ENCODE measurements around the gene METRN.
"Not testable (repeated sequence)": the region's sequence is repeated elsewhere in the genome, so short reads cannot be mapped to it uniquely, and the experiment has no call there.

Gene METRN

DNA sequence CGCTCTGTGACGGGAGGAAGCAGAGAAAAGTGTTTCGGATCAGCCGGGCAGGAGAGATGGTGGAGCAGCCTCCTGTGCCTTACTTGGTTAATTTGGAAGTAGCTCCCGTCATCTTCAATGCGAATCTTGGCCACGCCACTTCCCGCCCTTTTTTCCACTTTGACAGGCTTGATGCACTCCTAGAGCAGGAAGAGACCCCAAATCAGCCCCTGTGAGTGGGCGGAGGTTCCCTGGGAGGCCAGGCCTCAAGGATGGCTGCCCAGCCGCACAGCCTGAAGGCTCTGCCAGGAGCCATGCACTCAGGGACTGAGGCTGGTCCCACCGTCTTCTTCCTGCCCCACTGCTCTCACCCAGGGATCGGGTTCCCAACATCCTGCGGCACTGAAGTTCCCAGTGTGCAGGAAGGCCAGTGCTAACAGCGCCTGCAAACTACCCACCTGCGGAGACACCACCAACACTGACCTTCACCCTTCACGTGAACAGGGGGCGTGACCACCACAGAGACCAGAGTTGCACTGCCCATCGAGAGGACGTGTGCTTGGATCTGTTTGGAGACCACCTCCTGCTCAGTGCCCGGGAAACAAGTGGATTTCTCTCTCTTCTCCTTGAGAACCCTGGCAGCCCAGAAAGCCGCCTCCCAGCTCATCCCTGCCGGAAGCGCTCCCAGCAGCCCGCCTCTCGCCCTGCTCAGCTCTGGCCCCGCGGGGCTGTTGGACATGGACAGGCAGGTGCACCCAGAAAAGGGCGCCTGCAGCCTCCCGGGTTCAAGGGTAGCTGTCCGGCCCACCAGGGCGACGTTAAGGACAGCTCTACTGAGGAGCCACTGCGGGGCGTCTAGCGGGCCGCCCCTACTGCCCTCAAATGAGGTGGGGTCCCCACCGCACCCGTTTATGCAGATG lies 24.9 kb downstream of the METRN start:
- no peak for FAIRE-seq

DNA sequence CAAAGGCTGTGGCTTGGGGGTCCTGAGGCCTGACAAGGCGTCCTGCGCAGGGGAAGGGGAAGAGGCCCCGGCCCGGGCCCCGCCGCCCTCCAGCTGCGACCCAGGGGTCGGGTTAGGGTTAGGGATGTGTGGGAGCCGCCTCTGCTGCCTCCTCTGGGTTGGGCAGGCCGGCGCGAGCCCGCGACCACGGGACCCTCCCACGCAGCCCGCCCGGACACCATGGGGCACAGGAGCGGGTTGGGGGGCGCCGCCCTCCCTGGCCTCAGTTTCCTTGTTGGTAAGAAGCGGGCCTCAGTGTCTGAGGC lies 25.5 kb downstream of the METRN start:
- FAIRE-seq: no peak

DNA sequence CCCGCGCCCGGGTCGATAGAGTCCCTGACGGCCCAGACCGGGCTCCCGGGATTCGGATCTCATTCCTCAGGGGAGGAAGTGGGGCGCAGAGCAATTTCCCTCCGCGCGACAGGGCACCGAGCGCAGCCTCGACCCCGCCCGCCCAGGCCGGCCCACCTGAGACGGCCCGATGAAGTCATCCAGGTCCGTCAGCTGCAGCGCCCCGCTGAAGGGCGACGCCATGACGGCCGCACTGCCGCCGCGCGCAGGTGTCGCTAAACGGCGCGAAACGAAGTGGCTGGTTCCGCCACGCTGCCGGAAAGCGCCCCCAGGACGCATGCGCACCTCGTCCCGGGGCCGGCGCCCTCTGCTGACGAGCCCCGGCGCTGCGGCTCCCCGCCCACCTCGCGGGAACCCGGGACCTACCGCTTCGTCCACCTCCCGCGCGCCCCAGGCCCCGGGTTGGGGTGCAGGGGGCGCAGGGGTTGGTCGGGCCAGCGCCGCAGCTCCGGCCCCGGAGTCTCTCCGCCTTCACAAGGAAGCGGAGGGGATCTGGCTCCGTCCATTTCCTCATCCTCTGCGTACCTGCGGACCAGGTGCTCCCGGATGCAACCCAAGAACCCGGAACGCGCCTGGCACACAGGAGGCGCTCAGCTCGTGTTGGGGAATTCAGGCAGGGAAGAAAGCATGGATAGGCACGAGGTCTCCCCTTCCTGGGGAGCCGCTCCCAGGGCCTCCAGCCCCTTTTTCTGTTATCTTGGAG lies 26.0 kb downstream of the METRN start, which contains the start of gene CIAO3:
Gene CIAO3, minus strand, starts transcription at position 234 of the 742 bp plus-strand sequence. Its CDS starts 12 bp downstream, at position 222.
- FAIRE-seq: no peak

DNA sequence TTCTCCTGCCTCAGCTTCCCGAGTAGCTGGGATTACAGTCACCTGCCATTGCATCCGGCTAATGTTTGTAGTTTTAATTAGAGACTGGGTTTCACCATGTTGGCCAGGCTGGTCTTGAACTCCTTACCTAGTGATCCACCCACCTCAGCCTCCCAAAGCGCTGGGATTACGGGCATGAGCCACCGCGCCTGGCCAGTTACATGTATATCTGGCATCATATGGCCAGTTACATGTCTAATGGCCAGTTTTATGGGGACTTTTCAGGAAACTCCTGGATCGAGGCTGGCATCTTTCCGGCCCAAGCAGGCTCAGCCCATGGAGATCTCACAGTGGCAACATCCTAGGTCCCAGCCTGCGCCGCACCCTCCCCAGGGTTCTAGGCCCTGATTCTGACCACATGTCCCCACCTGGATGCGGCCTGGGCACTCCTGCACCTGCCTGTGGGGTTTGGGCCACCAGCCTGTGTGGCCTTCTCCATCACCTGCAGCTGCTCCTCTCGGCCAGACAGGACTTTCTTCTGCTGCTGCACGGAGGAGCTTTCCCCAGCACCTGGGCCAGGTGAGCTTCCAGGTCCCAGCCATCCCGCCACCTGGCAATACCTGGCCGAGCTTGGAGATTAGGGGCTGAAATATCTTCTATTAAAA lies 27.2 kb downstream of the METRN start:
- FAIRE-seq: no peak

DNA sequence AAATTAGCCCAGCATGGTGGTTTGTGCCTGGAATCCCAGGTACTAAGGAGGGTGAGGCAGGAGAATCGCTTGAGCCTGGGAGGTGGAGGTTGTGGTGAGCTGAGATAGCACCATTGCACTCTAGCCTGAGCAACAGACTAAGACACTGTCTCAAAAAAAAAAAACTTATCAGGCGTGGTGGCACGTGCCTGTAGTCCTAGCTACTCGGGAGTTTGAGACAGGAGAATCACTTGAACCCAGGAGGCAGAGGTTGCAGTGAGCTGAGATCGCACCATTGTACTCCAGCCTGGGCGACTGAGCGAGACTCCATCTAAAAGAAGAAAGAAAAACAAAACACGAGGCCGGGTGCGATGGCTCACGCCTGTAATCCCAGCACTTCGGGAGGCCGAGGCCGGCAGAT lies 28.0 kb downstream of the METRN start:
- not testable (repeated sequence) for FAIRE-seq

DNA sequence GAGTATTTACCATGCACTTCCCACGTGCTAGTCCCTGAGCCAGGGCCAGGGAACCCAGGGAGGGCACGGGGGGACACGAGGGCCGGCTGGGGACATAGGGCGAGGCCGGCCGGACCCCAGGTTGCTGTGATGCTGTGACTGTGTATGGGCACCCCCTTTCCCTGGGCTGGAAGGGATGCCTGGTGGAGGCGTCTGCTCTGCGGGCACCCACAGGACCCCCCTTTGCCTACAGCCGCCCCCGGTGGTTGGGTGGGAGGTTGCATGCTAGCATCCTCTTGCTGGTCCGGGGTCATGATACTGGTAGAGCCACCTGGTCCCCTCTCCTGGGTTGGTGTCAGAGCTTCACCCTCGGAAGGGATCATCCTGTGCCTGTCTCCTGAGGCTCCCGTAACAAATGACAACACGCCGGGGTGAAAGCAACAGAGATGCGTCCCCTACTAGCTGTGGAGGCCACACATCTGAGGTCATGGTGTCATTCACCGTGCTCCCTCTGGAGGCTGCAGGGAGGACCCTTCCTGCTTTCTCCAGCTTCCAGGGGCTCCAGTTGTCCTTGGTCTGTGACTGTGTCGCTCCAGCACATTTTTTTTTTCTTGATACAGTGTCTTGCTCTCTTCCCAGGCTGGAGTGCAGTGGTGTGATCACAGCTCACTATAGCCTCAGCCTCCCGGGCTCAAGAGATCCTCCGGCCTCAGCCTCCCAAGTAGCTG lies 29.0 kb downstream of the METRN start:
- no peak for FAIRE-seq

DNA sequence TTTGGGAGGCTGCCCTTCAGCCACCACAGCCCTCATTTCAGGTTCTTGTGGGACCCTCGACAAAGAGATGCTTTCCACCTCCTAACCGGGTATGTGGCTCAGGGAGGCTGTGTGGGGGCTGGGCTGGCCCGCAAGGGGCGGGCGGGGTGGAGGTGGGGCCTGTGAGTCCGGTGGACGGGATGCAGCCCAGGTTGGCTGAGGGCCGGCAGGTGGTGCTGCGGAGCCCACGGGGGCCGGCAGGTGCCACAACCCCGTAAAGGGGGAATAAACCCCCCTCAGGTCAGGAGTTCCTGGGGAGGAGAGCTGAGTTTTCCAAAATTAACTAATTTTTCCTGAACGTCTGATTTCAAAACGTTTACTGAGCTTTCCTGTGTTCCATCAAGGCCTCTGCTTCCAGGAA lies 30.8 kb downstream of the METRN start:
- FAIRE-seq: no peak

DNA sequence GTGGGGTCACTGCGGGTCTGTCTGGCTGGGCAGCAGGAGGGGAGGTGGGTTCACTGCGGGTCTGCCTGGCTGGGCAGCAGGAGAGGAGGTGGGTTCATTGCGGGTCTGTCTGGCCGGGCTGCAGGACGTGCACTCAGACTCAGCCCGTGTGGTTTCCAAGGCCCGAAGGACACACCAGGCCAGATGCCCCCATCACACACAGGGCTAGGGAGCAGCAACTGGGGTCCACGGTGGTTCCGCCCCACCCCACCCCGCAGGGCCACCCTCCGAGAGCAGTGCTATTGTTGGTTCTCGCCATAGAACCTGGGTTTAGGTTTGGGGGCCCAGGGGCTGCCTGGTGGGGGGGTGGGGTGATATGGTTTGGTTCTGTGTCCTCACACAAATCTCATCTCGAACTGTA lies 31.7 kb downstream of the METRN start:
- no peak for FAIRE-seq

DNA sequence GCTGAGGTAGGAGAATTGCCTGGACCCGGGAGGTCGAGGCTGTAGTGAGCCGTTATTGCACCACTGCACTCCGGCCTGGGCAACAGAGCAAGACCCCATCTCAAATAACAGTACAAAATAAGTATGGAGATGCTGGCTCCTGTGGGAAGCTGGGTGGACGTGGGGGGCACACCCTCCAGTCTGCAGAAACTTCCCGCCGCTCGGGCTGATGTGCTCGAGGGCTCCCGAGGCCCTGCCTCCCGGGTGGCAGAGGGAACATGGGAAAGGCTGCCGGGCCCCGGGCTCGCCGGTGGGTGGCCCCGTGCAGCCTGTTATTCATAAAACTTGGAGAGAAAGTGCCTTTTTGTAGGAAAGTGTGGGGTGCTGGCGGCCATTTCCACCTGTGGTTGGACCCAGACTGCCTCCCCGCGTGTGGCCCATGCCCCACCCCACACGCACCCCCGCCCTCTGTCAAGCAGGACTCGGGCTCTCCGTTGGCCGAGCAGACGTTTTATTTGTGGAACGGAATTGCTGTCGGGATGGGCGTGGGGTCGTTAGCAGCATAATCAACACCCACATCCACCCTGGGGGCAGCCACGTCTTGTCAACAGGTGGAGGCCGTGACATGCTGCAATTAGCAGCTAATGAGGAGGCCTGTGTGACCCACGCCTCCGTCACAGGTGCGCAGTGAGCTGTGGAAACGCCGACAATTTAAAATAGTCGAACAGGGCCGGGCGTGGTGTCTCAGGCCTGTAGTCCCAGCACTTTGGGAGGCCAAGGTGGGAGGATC lies 33.2 kb downstream of the METRN start:
- FAIRE-seq: no peak

DNA sequence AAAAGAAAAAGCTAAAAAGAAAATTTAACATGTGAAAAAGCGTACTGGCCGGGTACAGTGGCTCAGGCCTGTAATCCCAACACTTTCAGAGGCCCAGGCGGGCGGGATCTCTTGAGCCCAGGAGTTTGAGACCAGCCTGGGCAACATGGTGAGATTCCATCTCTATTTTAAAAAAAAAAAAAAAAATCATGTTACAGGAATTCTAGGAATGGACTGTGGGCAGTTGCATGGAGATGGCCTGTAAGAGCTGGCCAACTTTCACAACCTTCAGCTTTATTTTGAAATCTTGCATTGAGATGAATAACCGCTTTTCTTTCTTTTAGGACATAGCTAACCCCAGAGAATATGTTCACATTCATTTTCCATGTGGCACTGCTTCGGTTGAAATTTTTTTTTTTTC lies 34.1 kb downstream of the METRN start:
- no peak for FAIRE-seq

DNA sequence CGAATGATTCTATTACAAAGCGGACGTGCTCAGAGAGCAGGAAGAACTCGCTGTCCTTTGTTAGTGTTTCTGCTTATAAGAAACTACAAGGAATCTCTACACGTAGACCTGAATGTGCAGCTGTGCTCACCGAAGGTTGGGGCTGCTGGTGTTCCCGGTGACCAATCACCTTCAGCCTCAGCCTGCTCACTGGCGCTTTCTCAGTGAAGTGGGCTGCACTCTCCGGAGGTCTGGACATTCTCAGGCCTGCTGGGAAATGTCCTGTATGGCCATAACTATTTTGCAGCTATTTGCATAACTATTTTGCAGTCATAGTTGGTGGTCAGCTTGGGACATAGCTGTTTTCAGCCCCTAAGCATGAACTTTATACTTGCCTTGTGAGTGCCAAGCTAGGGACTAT lies 35.6 kb downstream of the METRN start:
- FAIRE-seq: no peak

DNA sequence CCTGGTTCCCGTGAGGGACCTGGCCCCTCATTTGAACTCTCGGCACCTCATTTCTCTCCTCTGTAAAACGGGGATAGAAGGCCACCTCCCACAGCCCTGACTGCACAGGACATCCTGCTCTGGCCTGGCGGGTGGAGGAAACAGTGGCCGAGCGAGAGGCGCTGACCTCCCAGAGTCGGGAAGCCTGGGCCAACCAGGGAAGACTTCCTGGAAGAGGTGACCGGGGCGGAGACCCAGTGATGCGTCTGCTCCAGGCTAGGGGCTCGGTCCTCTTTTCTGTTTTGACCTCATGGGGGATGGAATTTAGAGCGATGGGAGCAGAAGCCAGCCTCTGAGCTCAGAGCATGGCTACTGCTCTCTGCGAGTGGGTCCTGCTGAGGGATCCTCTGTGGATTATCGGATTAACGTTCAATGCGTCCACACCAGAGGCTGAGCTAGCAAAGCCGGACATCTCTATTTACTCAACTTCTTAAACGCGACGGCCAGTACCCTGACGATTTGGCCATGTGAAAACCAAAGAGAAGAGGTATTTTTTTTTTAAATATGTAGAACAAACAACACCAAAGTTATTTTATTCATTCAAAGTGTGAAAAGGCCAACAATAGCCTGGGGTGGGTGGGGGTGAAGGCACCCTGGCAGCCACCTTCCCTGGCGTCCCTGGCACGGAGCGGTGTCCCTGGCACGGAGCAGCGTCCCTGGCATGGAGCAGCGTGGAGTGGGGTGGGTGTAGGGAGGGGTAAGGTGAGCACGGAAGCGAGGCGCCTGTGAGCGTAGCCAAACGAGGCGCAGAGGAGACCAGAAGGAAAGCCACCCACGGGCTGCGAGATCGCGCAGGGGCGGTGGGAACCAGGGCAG lies 36.5 kb downstream of the METRN start:
- FAIRE-seq: no peak

DNA sequence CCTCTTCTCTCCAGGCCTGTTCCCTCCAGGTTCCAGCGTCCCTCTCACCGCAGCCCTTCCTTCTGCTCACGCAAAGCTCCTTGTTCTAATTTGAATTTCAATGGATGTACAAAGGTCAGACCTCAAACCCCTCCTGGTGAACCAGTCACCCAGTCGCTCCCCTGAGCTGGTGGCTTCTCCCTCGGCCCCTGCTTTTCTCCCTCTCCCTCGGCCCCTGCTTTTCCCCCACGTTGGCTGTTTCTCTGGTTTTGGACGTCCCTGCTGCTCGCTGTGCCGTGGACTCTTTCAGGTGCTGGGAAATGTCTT lies 37.0 kb downstream of the METRN start:
- no peak for FAIRE-seq

DNA sequence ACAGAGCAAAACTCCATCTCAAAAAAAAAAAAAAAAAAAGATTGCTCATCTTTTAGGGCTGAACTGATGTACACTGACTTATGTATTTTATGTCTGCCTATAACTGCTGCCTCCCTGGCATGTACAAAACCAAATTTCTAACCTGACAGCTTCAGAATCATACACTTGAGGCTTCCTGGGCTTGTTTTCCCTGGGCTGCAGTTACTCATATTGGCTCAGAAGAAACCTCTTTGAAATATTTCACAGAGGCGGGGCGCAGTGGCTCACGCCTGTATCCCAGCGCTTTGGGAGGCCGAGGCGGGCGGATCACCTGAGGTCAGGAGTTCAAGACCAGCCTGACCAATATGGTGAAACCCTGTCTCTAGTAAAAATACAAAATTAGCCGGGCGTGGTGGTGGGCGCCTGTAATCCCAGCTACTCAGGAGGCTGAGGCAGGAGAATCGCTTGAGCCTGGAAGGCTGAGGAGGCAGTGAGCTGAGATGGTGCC lies 39.2 kb downstream of the METRN start:
- not testable (repeated sequence) for FAIRE-seq

DNA sequence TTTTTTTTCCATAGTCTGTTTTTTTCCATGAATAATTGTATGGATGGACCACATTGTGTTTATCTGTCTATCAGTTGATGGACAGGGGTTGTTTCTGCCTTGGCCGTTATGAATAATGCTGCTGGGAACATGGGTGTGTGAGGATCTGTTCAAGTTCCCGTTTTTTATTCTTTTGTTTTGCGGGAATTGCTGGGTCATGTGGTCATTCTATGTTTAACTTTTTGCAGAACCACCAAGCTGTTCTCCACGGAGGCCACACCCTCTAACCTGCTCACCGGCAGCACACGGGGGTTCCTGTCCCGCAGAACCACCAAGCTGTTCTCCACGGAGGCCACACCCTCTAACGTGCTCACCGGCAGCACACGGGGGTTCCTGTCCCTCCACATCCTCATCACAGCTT lies 39.7 kb downstream of the METRN start:
- FAIRE-seq: no peak

DNA sequence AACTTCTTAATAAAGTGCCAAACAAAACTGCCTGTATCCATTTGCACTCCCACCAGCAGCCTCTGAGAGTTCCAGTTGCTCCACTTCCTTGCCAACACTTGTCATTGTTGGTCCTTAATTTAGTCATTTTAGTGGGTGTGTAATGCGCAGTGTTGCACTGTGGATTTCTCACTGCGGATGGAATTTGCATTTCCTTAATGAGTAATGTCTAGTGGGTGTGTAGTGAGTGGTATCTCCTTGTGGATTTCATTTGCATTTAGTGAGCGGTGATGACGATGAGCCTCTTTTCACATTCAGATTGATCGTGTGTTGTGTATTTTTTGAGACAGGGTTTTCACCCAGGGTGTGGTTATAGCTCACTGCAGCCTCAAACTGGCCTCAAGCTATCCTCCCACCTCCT lies 41.5 kb downstream of the METRN start:
- FAIRE-seq: no peak

DNA sequence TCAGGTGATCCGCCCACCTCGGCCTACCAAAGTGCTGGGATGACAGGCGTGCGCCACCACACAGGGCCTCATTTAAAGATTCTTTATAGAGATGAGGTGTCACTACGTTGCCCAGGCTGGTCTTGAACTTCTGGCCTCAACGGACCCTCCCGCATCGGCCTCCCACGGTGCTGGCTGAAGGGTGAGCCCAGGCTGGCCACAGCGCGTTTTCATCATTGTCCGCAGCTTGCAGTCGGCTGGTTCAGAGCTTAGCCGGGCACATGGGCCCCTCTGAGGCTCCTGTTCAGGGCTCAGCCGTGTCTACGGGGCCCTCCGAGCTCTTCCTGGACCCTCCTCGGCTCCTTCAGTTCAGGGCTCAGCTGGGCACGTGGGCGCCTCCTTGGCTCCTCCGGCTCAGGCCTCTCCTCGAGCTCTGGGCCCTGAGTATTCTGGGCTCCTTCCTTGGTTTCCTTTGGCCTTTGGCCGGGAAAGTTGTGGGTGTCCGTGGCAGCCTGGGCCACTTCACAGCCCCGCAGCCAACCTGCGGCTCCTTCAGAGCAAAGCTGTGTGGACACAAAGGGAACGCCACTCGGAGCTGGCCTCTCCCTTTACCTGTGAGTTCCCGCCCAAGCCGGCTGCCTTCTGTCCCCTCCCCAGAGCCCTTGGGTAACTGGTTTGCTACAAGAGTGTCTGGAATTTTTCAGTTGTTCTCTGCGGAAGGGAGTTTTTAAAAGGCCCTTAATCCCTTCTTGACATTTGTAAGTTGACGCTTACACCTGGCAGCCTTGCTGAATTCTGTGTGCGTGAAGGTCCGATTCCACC lies 44.4 kb downstream of the METRN start:
- FAIRE-seq: no peak

DNA sequence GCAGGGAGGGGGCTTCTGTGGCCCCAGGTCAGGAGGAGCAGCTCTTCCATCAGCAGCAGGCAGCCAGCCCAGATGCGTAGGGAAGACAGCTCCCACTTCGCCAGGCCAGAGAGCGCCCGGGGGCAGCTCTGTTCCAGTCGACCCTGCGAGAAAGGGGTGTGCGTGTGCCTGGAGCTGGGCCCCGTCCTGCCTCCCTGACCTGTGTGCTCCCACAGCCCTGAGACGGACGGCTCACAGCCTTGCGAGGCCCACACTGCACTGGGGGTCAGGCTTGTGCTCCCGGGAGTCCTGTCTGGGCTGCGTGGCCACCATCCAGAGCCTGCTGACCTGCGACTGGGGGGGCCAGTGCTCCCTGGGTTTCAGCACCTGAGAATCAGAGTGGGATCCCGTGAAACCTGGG lies 45.1 kb downstream of the METRN start:
- no peak for FAIRE-seq

DNA sequence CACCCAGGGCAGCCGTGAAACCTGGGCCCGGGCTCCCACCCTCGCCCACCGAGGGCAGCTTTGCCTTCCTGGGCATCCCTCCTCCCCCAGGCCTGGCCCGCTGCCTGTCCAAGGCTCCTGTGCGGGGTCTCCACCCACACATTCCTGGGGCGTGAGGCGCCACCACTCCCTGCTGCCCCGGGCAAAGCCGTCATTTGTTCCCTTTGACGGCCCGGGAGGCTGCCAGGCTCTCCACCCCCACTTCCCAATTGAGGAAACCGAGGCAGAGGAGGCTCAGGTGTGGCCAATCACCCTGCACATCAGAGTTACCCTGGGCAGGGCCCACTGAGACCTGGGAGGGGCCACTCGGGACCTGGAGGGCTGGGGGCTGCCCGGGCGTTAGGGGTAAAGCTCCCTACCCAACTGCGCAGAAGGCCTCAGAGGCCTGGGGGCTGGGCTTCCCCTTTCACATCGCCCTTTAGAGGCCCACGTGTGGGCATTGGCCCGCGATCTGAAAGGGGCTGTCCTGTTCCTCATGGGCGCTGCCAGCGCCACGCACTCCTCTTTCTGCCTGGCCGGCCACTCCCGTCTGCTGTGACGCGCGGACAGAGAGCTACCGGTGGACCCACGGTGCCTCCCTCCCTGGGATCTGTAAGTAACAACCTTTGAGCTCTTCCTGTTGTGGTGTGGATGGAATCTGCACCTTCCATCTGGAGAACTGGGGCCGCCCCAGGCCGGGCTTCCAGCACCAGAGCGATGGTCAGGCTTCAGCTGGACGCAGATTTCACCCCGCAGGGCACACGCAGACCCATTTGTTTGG lies 45.8 kb downstream of the METRN start, which contains the start of gene MSLN:
Gene MSLN, plus strand, starts transcription at position 190 of the 799 bp plus-strand sequence. CDS start 1,947 bp downstream, outside the sequence.
- FAIRE-seq: no peak

All from TTC549 (cell line).